Spleen (tissue), 11 donors: ENCODE data around the gene MBOAT7. TPM values are rescaled to one million over a fixed set of nuclear protein-coding genes. Genes with fewer than 3 reads are reported as not detected.
A peak's percentile ranks its signal among the peaks of the same experiment; 100 is the strongest.

Experiments
- DNase-seq: peaks from one replicate; pipeline ENCODE4 v3.0.0-alpha.2; 2020
- H3K27ac ChIP-seq, 8 donors: fragments of 200-600 bp; sonication (generic) in 7 of 8; 1 replicate in 4 of 8; 2 replicates in 4 of 8; pipeline versions ENCODE4 v1.5.0 to v1.8.0; 2016 to 2021; ENCODE audit warnings: inconsistent platforms in 4 of 8, mild to moderate bottlenecking in 4 of 8, moderate library complexity in 1 of 8
- H3K27me3 ChIP-seq, 7 donors: fragments of 200-600 bp; sonication (generic) in 6 of 7; replicated peaks in 1 of 7; 1 replicate in 4 of 7; 2 replicates in 3 of 7; pipeline versions ENCODE4 v1.5.0 to v1.8.0; 2016 to 2021; ENCODE audit warnings: inconsistent platforms in 3 of 7, mild to moderate bottlenecking in 1 of 7
- H3K36me3 ChIP-seq, 6 donors: fragments of 200-600 bp; sonication (generic) in 5 of 6; 1 replicate in 4 of 6; 2 replicates in 2 of 6; pipeline versions ENCODE4 v1.5.0 to v1.8.0; 2016 to 2021; ENCODE audit warnings: inconsistent platforms in 2 of 6
- H3K4me1 ChIP-seq, 6 donors: fragments of 200-600 bp; sonication (generic) in 5 of 6; 1 replicate in 3 of 6; 2 replicates in 3 of 6; pipeline versions ENCODE4 v1.5.0 to v1.8.0; 2016 to 2021; ENCODE audit warnings: inconsistent platforms in 3 of 6
- H3K4me3 ChIP-seq, 8 donors: fragments of 200-600 bp; sonication (generic) in 7 of 8; 1 replicate in 4 of 8; 2 replicates in 4 of 8; pipeline versions ENCODE4 v1.5.0 to v1.8.0; 2016 to 2021; ENCODE audit warnings: inconsistent platforms in 4 of 8, mild to moderate bottlenecking in 4 of 8, moderate library complexity in 2 of 8
- H3K9me3 ChIP-seq, 8 donors: fragments of 200-600 bp; sonication (generic) in 7 of 8; 1 replicate in 4 of 8; 2 replicates in 4 of 8; pipeline versions ENCODE4 v1.5.0 to v1.8.0; 2016 to 2021; ENCODE audit warnings: inconsistent platforms in 4 of 8
- POLR2A ChIP-seq, 3 donors: fragments of 450-650 bp; IDR thresholded peaks; one replicate each; pipeline ENCODE4 v1.5.1; 2017; ENCODE audit warnings: antibody characterized with exemption in 3 of 3, mild to moderate bottlenecking in 1 of 3
- POLR2AphosphoS5 ChIP-seq, 3 donors: sonication (generic); formaldehyde crosslinking; IDR thresholded peaks; one replicate each; pipeline ENCODE4 v1.5.1; 2017; ENCODE audit warnings: antibody characterized with exemption in 3 of 3
- WGBS, 5 donors: extraction: QIAGEN DNeasy Blood & Tissue Kit in 3 of 5; methylation state at CpG; one replicate each; pipeline versions ENCODE4 v1.1.5 to v1.1.7; 2013 to 2018; 5-methylcytosine and 5-hydroxymethylcytosine counted together
- intact Hi-C: fragments of 100-400 bp; cut with DNase I; formaldehyde crosslinking; loops from one replicate; pipeline ENCODE4 v1.15.0; 2023; ENCODE audit warnings: low total_unique reads
- polyA plus RNA-seq, 3 donors: library from polyadenylated mRNA; stranded (reverse); fragments of 200-250 nt; gene quantifications; one replicate each; pipeline ENCODE4 v1.2.1, GENCODE V29; 2013
- total RNA-seq, 7 donors: library from RNA; depleted of rRNA in 3 of 7; stranded (reverse); fragments of >200 nt in 3 of 7; fragmentation: NEBNext Ultra II Directional in 4 of 7; extraction: Animal tissue kit (Norgen Biotek cat#: 25700) in 4 of 7; gene quantifications; one replicate each; pipeline versions ENCODE4 v1.1.0 to v1.2.1, GENCODE V29; 2016 to 2021
- TF ChIP-seq, protein P1 (sequence below), 11 experiments: fragments of 200-600 bp in 7 of 11; fragments of 450-650 bp in 4 of 11; sonication (generic) in 4 of 11; IDR thresholded peaks in 8 of 11; conservative IDR thresholded peaks in 3 of 11; 1 replicate in 7 of 11; 2 replicates in 4 of 11; pipeline versions ENCODE4 v1.4.0 to v1.8.0; 2016 to 2021; ENCODE audit warnings: antibody characterized with exemption in 11 of 11, inconsistent platforms in 4 of 11, mild to moderate bottlenecking in 1 of 11
- donor health status: healthy with polysubstance abuse.
- donor health status: DM: no; HTN: no; CAD: no; lungs with moderate emphysema.
- donor health status: DM: no; HTN: no; CAD: no.
- donor health status: Bipolar disorder and iron deficiency.
- donor health status: healthy.
- donor health status: DM: no; HTN: no; CAD: no.
- donor health status: DM: yes; HTN: yes; CAD: no.

Gene MBOAT7
- total and polyA plus RNA-seq, 10 donors: 12.0 to 208 (median 82.9) TPM

DNA sequence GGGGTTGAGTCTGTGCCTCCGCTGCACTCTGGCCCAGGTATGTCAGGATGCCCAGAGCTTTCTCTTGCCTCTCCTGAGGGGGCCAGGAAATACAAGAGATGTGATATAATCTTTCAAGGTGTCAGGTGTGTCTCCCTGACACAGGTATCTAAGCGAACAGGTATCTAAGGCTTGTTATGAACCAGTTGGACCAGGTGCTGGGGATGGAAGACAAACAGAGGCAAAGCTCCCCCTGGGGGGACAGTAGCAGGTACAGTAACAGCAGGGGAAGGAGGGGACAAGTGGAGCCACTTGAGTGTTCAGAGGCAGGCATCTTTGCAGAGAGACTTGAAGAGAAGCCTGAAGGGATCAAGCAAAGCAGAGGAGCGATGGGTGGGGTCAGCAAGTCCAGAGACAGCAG is 32.4 kb downstream of the MBOAT7 start:
- TF ChIP-seq POLR2A (IDR thresholded peaks at IDR 0.05) (no peak), POLR2AphosphoS5 (IDR thresholded peaks at IDR 0.05) (no peak)
- TF ChIP-seq, protein P1, sequence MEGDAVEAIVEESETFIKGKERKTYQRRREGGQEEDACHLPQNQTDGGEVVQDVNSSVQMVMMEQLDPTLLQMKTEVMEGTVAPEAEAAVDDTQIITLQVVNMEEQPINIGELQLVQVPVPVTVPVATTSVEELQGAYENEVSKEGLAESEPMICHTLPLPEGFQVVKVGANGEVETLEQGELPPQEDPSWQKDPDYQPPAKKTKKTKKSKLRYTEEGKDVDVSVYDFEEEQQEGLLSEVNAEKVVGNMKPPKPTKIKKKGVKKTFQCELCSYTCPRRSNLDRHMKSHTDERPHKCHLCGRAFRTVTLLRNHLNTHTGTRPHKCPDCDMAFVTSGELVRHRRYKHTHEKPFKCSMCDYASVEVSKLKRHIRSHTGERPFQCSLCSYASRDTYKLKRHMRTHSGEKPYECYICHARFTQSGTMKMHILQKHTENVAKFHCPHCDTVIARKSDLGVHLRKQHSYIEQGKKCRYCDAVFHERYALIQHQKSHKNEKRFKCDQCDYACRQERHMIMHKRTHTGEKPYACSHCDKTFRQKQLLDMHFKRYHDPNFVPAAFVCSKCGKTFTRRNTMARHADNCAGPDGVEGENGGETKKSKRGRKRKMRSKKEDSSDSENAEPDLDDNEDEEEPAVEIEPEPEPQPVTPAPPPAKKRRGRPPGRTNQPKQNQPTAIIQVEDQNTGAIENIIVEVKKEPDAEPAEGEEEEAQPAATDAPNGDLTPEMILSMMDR (IDR thresholded peaks at IDR 0.05 in 8 of 11, conservative IDR thresholded peaks at IDR 0.05 in 3 of 11): no peak
- intact Hi-C loops: no loop called here
- WGBS, 5 donors: 90 to 100% (median 94%) methylated on average over 3 of the region's 3 CpGs
- Histone ChIP-seq H3K4me1 (peaks cover 17 to 85% (median 60%) of the 10 kb centered on the region in 6 donors), H3K9me3 (no peaks in the 10 kb centered on the region), H3K36me3 (peaks cover 2 to 65% (median 63%) of the 10 kb centered on the region in 6 donors), H3K27ac (no peak overlapping the region), H3K27me3 (no peaks in the 10 kb centered on the region), H3K4me3 (no peak overlapping the region)
- no peak for DNase-seq

DNA sequence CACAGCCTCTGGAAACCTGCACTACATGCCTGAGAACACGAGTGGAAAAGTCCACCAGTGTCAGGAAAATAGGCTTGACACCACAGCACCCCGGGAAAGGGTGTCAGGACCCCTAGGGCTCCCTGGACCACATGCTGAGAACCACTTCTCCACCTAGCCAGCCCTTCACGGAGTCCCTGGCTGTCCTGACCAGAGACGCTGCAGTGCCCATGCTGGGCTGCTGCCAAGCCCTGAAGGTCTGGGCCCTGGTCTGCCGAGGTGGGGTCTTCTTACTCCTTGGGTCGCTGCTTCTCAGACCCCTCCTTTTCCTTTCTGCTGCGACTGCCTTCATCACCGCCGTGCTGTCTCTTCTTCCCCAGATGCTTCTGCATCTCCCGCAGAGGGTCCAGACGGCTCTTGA is 32.9 kb downstream of the MBOAT7 start:
- TF ChIP-seq POLR2AphosphoS5 (IDR thresholded peaks at IDR 0.05) (peak in 2 of 3 donors; percentile 47 to 66), POLR2A (IDR thresholded peaks at IDR 0.05) (no peak)
- 86 to 93% (median 90%) methylated on average over 10 to 11 of the region's 11 CpGs for WGBS, 5 donors
- intact Hi-C loops: no loop called here
- H3K4me3 ChIP-seq: no peak overlapping the region
- H3K4me1 ChIP-seq: peaks cover 17 to 80% (median 55%) of the 10 kb centered on the region in 6 donors
- H3K27ac ChIP-seq: no peak overlapping the region
- H3K9me3 ChIP-seq: no peaks in the 10 kb centered on the region
- no peaks in the 10 kb centered on the region for H3K27me3 ChIP-seq
- H3K36me3 ChIP-seq: peaks cover 2 to 70% (median 67%) of the 10 kb centered on the region in 6 donors
- DNase-seq: no peak

GRCh38 chr19:54155694-54156093 is 33.7 kb downstream of the MBOAT7 start:
- peaks cover 14 to 72% (median 48%) of the 10 kb centered on the region in 6 donors for H3K4me1 ChIP-seq
- H3K27ac ChIP-seq: peak overlapping the region in 5 of 8 donors; percentile 24 to 68 (median 50)
- peak in 2 of 3 donors; percentile 48 to 77 for TF ChIP-seq POLR2AphosphoS5 (IDR thresholded peaks at IDR 0.05)
- TF ChIP-seq, protein P1 (IDR thresholded peaks at IDR 0.05 in 8 of 11, conservative IDR thresholded peaks at IDR 0.05 in 3 of 11): no peak
- no peaks in the 10 kb centered on the region for H3K27me3 ChIP-seq
- H3K4me3 ChIP-seq: no peak overlapping the region
- no peak for DNase-seq
- H3K9me3 ChIP-seq: no peaks in the 10 kb centered on the region
- peaks cover 2 to 78% (median 75%) of the 10 kb centered on the region in 6 donors for H3K36me3 ChIP-seq
- 75 to 85% (median 80%) methylated on average over 13 to 19 of the region's 19 CpGs for WGBS, 5 donors
- intact Hi-C loops: no loop called here

DNA sequence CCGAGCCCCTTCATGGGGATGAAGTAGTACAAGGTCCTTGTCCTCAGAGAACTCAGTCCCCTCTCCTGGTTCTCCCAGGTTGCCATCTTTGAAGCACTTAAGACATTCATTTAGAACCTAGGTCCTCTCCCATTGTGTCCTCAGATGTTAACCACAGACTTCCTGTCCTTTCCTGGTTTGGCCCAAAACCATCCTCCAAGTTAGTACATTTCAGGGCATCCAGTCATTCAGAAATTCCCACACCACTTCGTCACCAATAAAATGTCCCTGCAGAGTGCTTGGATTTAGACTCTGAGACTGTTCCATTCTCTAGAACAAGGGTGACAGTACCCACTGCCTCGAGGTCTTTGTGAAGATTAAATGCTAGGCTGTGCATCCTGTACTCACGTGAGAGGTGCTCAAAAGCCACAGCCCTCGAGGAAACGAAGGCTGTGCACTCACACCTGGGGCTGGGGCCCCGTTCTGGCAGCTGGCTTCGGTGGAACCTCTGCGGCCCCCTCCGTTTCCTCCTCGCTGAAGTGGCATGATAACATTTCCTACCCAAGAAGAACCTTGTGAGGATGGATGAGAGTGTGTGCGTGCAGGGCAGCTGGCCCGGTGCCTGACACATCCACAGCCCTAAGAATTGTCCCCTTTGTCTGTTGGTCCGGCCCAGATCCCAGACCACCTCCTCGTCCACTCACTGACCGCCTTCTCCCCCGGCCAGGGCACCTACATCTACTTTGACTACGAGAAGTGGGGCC is 34.6 kb downstream of the MBOAT7 start:
- 48 to 55% (median 52%) methylated on average over 15 to 18 of the region's 18 CpGs for WGBS, 5 donors
- peak overlapping the region in 5 of 8 donors; percentile 20 to 68 (median 50) for H3K27ac ChIP-seq
- intact Hi-C loops: no loop called here

More for the DNA sequence above, 34.6 kb downstream of the MBOAT7 start:
- Histone ChIP-seq H3K9me3 (no peaks in the 10 kb centered on the region), H3K4me1 (peaks cover 8 to 64% (median 40%) of the 10 kb centered on the region in 6 donors), H3K4me3 (no peak overlapping the region), H3K27me3 (no peaks in the 10 kb centered on the region), H3K36me3 (peaks cover 2 to 87% (median 84%) of the 10 kb centered on the region in 6 donors)
- peak; percentile 52 to 64 (median 62) for TF ChIP-seq POLR2AphosphoS5 (IDR thresholded peaks at IDR 0.05)
- TF ChIP-seq POLR2A (IDR thresholded peaks at IDR 0.05): no peak
- TF ChIP-seq, protein P1 (IDR thresholded peaks at IDR 0.05 in 8 of 11, conservative IDR thresholded peaks at IDR 0.05 in 3 of 11): no peak
- no peak for DNase-seq
